MM.1S (cell line): ENCODE data around the gene CRYZL1.
"Not testable (repeated sequence)": the region's sequence is repeated elsewhere in the genome, so short reads cannot be mapped to it uniquely, and the experiment has no call there.

Experiments used
- DNase-seq: peaks from one replicate; pipeline ENCODE4 v3.0.0-alpha.2; 2015
- H2AFZ ChIP-seq: fragments of 300-600 bp; sonication (generic); 2 replicates; pipeline ENCODE4 v1.6.0; 2016; ENCODE audit warnings: antibody characterized with exemption, low read length
- H3F3A ChIP-seq: fragments of 300-600 bp; sonication (generic); 2 replicates; pipeline ENCODE4 v1.6.1; 2016; ENCODE audit warnings: mild to moderate bottlenecking, antibody characterized with exemption, low read length, moderate library complexity, mixed read lengths; ENCODE audit not compliant: insufficient read depth
- H3K27ac ChIP-seq: fragments of 300-600 bp; sonication (generic); 2 replicates; pipeline ENCODE4 v1.5.1; 2016; ENCODE audit warnings: mild to moderate bottlenecking, low read length
- H3K27me3 ChIP-seq: fragments of 300-600 bp; sonication (generic); replicated peaks from 2 replicates; pipeline ENCODE4 v1.6.0; 2016; ENCODE audit warnings: low read length; ENCODE audit not compliant: insufficient read depth
- H3K36me3 ChIP-seq: fragments of 300-600 bp; sonication (generic); replicated peaks from 2 replicates; pipeline ENCODE4 v1.6.1; 2016; ENCODE audit warnings: mild to moderate bottlenecking, low read length, mixed read lengths; ENCODE audit not compliant: insufficient read depth
- H3K4me1 ChIP-seq: fragments of 300-600 bp; sonication (generic); 2 replicates; pipeline ENCODE4 v1.6.1; 2016; ENCODE audit warnings: low read length, mixed read lengths
- H3K4me2 ChIP-seq: fragments of 300-600 bp; sonication (generic); 2 replicates; pipeline ENCODE4 v1.6.0; 2016; ENCODE audit warnings: low read depth, low read length
- H3K4me3 ChIP-seq: fragments of 300-600 bp; sonication (generic); 2 replicates; pipeline ENCODE4 v1.5.1; 2016; ENCODE audit warnings: low read length, mixed read lengths
- H3K79me2 ChIP-seq: fragments of 300-600 bp; sonication (generic); 2 replicates; pipeline ENCODE4 v1.6.1; 2016; ENCODE audit warnings: mixed run types, low read length, mixed read lengths
- H3K9ac ChIP-seq: fragments of 300-600 bp; sonication (generic); 2 replicates; pipeline ENCODE4 v1.6.1; 2016; ENCODE audit warnings: low read length, mixed read lengths
- H3K9me2 ChIP-seq: fragments of 300-600 bp; sonication (generic); replicated peaks from 2 replicates; pipeline ENCODE4 v1.6.1; 2016; ENCODE audit warnings: mild to moderate bottlenecking, low read length, mixed read lengths; ENCODE audit not compliant: insufficient read depth
- H3K9me3 ChIP-seq: fragments of 300-600 bp; sonication (generic); replicated peaks from 2 replicates; pipeline ENCODE4 v1.6.1; 2016; ENCODE audit warnings: mild to moderate bottlenecking, low read length, mixed read lengths; ENCODE audit not compliant: insufficient read depth
- H4K20me1 ChIP-seq: fragments of 300-600 bp; sonication (generic); 2 replicates; pipeline ENCODE4 v1.6.1; 2016; ENCODE audit warnings: mild to moderate bottlenecking, low read length, moderate library complexity, mixed read lengths; ENCODE audit not compliant: insufficient read depth
- CTCF ChIP-seq: fragments of 300-600 bp; sonication (generic); IDR thresholded peaks from 2 replicates; pipeline ENCODE4 v1.5.1; 2016; ENCODE audit warnings: antibody characterized with exemption, low read length, mixed read lengths
- EZH2 ChIP-seq: fragments of 300-600 bp; sonication (generic); optimal IDR thresholded peaks from 2 replicates; pipeline ENCODE3; 2017; ENCODE audit warnings: low read depth, mild to moderate bottlenecking, antibody characterized with exemption, low read length, mixed read lengths
- EZH2phosphoT487 ChIP-seq: fragments of 300-600 bp; sonication (generic); IDR thresholded peaks from 2 replicates; pipeline ENCODE4 v1.6.1; 2018; ENCODE audit warnings: antibody characterized with exemption, low read length

The CRYZL1 gene

GRCh38 chr21:33584455-33584854 lies 57.1 kb downstream of the CRYZL1 start:
- Histone ChIP-seq H3K27ac (no peak overlapping the region), H3F3A (peaks cover 38% of the 10 kb centered on the region), H3K9me2 (no peaks in the 10 kb centered on the region), H3K4me3 (no peak overlapping the region), H3K9me3 (no peaks in the 10 kb centered on the region), H3K9ac (no peak overlapping the region), H2AFZ (no peak overlapping the region), H3K36me3 (peaks cover 10% of the 10 kb centered on the region; the same call in 1 of the 2 replicates), H4K20me1 (no peaks in the 10 kb centered on the region; the same call in 1 of the 2 replicates), H3K4me2 (no peak overlapping the region), H3K27me3 (no peaks in the 10 kb centered on the region), H3K79me2 (peaks cover 45% of the 10 kb centered on the region), H3K4me1 (peaks cover 14% of the 10 kb centered on the region)
- DNase-seq = no peak
- TF ChIP-seq EZH2phosphoT487 (no peak), EZH2 (no peak), CTCF (no peak)

- DNase-seq = no peak
- TF ChIP-seq EZH2 = no peak
- TF ChIP-seq CTCF = no peak
- no peak for TF ChIP-seq EZH2phosphoT487
These were observed 62.5 kb downstream of the CRYZL1 start for GRCh38 chr21:33578959-33579542.

GRCh38 chr21:33578214-33578613 lies 63.3 kb downstream of the CRYZL1 start:
- Histone ChIP-seq H2AFZ (no peak overlapping the region), H3K9me3 (no peaks in the 10 kb centered on the region), H4K20me1 (peaks cover 9% of the 10 kb centered on the region), H3K79me2 (peaks cover 33% of the 10 kb centered on the region), H3K4me2 (no peak overlapping the region), H3K4me3 (no peak overlapping the region), H3K36me3 (peaks cover 21% of the 10 kb centered on the region), H3K9me2 (no peaks in the 10 kb centered on the region), H3K27me3 (no peaks in the 10 kb centered on the region), H3K9ac (no peak overlapping the region), H3F3A (peaks cover 48% of the 10 kb centered on the region), H3K27ac (no peak overlapping the region), H3K4me1 (no peaks in the 10 kb centered on the region)
- TF ChIP-seq EZH2 (no peak), CTCF (no peak), EZH2phosphoT487 (no peak)
- DNase-seq = no peak

More at GRCh38 chr21:33578959-33579542, 62.5 kb downstream of the CRYZL1 start:
- Histone ChIP-seq H3K36me3 (peaks cover 19% of the 10 kb centered on the region), H4K20me1 (peaks cover 9% of the 10 kb centered on the region), H3K4me2 (no peak overlapping the region), H3K27me3 (no peaks in the 10 kb centered on the region), H3K9me3 (no peaks in the 10 kb centered on the region), H2AFZ (no peak overlapping the region), H3K9me2 (no peaks in the 10 kb centered on the region), H3F3A (peaks cover 48% of the 10 kb centered on the region), H3K79me2 (peaks cover 33% of the 10 kb centered on the region), H3K4me3 (no peak overlapping the region), H3K4me1 (no peaks in the 10 kb centered on the region), H3K9ac (no peak overlapping the region), H3K27ac (no peak overlapping the region)

GRCh38 chr21:33576741-33577141 lies 64.8 kb downstream of the CRYZL1 start:
- not testable (repeated sequence) for H4K20me1 ChIP-seq, H3K4me2 ChIP-seq, H3K4me1 ChIP-seq, DNase-seq, H3K27me3 ChIP-seq, H3K27ac ChIP-seq, H3K4me3 ChIP-seq, H3K9me2 ChIP-seq, H3K9ac ChIP-seq, H3K9me3 ChIP-seq, H2AFZ ChIP-seq
- H3F3A ChIP-seq = peaks cover 44% of the 10 kb centered on the region
- H3K79me2 ChIP-seq = peaks cover 42% of the 10 kb centered on the region
- peaks cover 27% of the 10 kb centered on the region for H3K36me3 ChIP-seq
